ENCODE measurements around the gene AAK1.
A peak's percentile ranks its signal among the peaks of the same experiment; 100 is the strongest.

The AAK1 gene

GRCh38 chr2:69538872-69539548 lies 104.5 kb downstream of the AAK1 start:
- no peak for DNase-seq (ENCODE audit: low spot score)

DNA sequence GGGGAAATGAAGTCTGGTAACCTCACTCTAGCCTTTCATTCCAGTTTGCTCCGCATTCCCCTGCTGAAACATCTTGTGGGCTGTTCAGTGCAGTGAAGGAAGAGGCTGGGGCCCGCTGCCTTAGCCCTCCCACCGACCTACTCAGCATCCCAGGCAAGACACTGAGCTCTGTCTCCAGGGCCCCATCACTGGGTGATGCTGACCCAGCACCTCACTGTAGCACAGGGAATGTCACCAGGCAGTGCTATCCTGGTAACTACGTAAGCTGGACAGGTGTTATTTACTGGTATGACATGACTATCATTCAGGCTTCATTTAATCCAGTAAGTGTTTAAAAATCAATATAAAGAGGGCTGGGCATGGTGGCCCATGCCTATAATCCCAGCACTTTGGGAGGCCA lies 105.3 kb downstream of the AAK1 start:
- DNase-seq (ENCODE audit: low spot score) = no peak

DNA sequence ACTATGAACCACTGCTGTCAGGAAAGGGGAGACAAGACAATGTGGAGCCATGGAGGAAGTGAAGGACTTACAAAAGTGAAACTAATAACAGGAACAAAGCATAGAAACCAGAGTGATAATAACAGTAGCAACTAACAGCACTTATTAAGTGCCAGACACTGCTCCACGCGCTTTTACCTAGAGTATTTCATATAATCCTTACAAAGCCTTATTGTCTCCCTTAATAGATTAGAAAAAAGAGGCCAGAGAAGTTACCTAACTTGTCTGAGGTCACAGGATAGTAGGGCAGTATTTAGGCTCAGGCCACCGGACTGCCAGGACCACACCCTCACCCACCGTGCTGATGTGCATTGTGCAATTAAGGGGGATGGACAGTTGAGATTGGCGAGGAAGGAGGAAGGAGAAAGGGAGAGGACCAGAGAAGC lies 107.7 kb downstream of the AAK1 start:
- no peak for DNase-seq (ENCODE audit: low spot score)

GRCh38 chr2:69531186-69531585 lies 112.4 kb downstream of the AAK1 start:
- no peak for DNase-seq (ENCODE audit: low spot score)

DNA sequence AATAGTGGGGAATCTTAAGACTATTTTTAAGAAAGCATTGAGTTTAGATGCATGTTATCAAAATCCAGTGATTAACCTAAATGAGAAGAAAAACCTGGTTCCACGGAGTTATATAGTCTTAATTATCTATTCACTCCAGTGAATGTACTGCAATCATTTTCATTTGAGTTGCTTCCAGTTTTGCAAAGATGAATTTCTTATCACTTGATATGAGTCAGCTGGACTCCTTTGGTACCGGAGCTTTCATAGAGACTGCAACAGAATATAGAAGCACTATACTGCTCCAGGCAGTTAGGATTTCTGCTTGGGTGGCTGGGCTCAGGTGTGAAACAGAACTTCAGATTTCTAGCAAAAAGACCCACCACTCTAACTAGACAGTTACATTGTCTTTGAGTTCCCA lies 114.1 kb downstream of the AAK1 start:
- no peak for DNase-seq (ENCODE audit: low spot score)

DNA sequence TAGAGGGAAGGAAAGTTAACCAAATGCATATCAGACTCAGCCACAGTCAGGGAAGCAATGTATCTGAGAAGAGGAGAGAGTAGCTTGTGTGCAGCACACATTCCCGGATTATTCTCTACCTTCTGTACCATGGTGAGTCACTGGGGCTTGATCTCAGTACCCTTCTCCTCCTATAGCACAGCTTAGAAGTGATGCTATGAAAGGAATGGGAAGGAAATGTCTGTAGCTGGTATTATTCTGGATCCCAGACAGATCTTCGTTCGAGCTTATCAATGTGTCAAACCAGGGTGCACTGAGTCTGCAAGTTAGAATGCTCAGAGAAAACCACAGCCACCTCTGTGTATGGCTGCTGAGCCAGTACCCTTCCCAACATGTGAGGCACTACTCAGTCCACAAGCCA lies 118.3 kb downstream of the AAK1 start:
- no peak for DNase-seq (ENCODE audit: low spot score)

GRCh38 chr2:69524799-69525198 lies 118.7 kb downstream of the AAK1 start:
- DNase-seq (ENCODE audit: low spot score) = no peak

GRCh38 chr2:69521747-69522146 lies 121.8 kb downstream of the AAK1 start:
- no peak for DNase-seq (ENCODE audit: low spot score)

GRCh38 chr2:69518841-69519240 lies 124.7 kb downstream of the AAK1 start:
- DNase-seq (ENCODE audit: low spot score) = no peak

- DNase-seq (ENCODE audit: low spot score) = no peak
Observed at GRCh38 chr2:69517410-69517809, 126.1 kb downstream of the AAK1 start.

GRCh38 chr2:69514819-69515218 lies 128.7 kb downstream of the AAK1 start:
- DNase-seq (ENCODE audit: low spot score) = peak; percentile 37

GRCh38 chr2:69514406-69514805 lies 129.1 kb downstream of the AAK1 start:
- DNase-seq (ENCODE audit: low spot score) = no peak

- DNase-seq (ENCODE audit: low spot score) = no peak
Observed at GRCh38 chr2:69512446-69512845, 131.1 kb downstream of the AAK1 start.

DNA sequence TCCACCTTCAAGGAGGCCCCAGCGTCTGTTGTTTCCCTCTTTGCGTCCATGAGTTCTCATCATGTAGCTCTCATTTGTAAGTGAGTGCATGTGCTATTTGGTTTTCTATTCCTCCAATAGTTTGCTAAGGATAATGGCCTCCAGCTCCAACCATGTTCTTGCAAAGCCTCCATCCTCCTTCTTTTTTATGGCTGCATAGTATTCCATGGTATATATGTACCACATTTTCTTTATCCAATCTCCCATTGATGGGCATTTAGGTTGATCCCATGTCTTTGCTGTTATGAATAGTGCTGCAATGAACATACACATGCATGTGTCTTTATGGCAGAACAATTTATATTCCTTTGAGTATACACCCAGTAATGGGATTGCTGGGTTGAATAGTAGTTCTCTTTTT lies 133.3 kb downstream of the AAK1 start:
- no peak for DNase-seq (ENCODE audit: low spot score)

DNA sequence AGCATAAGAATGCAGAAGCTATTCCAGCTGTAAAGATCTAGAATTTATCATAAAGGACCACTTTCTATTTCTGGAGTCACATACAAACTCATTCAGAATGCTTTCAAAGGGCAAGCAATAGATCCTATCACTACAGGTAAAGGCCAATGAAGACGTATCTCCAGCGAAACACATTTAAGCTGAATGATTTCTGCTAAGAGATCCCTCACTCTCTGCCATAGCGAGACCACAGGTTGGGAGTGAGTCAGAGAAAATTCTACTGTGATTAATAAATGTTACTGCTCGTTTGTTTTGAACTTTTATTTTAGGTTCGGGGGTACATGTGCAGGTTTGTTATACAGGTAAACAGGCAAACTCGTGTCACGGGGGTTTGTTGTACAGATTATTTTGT lies 133.8 kb downstream of the AAK1 start:
- no peak for DNase-seq (ENCODE audit: low spot score)

DNA sequence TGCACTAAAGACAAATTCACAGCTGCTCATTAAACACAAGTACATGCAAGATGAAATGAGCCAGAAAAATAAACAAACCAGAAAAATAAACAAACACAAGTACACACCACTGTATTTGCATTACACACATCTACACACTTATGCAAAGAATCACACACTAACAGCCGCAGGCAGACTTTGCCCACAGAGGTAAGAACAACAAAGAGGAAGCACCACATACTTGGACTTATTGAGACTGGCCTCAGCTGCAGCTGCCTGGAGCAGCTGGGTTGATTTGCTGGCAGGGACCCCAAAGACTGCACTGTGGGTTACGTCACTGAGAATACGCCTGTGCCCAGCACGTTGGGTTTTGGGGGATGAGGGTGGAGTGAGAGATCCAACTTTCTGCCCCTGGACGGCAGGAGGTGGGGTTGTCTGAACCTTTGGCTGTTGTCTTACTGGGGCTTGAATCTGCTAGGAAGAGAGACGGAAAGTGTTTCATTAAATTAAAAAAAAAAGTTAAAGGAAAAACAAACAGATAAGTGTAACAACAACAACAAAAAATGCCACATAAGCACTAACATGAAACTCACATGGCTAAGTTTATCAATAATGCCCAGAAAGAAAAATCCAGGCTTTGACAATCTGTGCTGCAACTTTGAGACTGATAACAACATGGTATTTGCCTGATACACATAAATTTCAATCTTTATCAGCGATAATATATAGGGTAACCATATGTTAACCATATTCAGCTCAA lies 134.4 kb downstream of the AAK1 start:
- no peak for DNase-seq (ENCODE audit: low spot score)

- no peak for DNase-seq (ENCODE audit: low spot score)
Observed at GRCh38 chr2:69505710-69506109, 137.8 kb downstream of the AAK1 start.

GRCh38 chr2:69501301-69501700 lies 142.2 kb downstream of the AAK1 start:
- DNase-seq (ENCODE audit: low spot score) = no peak

DNA sequence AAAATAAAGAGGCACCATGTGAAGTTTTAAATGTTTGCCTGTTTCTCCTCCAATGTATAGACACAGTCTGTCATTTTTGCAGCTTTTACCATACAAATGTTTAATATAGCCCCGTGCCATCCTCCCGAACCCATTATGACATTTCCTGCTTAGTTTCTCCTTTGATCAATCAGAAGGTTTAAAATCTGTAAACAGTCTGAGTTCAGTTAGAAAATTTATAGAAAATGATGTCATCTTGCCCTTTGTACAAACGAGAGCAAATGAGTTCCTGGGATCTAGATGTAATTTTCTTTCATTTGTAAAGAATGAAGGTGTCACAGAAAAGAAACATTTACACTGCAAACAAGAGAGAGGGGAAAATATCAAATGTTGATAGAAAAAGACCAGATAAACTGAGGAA lies 143.6 kb downstream of the AAK1 start:
- no peak for DNase-seq (ENCODE audit: low spot score)

GRCh38 chr2:69499242-69499641 lies 144.3 kb downstream of the AAK1 start:
- DNase-seq (ENCODE audit: low spot score) = no peak

DNA sequence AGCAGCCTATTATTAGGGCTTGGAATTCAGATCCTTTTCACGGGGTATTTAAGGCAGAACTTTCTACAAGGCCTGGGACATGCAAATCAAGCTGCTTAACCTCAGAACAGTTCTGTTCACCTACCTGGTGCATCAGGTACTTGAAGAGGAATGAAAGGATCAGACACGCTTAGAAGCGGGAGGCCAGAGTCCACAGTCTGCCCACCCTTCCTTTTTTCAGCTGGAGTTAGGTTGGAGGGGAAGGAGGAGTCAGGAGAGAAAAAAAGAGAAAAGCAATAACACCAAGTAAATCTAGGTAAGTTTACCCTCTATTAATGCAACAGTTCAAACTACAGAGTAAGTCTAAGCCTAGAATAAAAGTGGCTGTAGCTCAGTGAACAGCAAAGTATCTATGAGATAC lies 147.7 kb downstream of the AAK1 start:
- no peak for DNase-seq (ENCODE audit: low spot score)

- DNase-seq (ENCODE audit: low spot score) = no peak
Observed at GRCh38 chr2:69495008-69495407, 148.5 kb downstream of the AAK1 start.

DNA sequence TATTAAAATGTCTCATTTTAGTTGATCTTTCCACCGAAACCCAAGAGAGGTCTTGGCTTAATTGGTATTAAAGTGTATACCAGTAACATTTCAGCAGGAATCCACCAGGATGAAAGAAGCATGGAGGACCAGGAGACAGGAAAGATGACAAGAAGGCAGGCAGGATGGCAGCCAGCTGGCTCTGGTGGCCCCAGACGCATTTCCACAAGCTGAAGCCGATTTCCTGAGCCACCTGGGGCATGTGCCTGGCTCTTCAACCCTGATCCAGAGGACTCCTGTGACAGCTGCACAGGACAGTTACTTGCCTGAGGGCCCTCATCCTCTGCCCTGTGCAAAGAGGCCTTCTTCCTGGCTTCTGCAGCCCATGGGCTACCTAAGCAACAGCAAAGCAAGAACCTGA lies 149.4 kb downstream of the AAK1 start:
- DNase-seq (ENCODE audit: low spot score) = no peak

DNA sequence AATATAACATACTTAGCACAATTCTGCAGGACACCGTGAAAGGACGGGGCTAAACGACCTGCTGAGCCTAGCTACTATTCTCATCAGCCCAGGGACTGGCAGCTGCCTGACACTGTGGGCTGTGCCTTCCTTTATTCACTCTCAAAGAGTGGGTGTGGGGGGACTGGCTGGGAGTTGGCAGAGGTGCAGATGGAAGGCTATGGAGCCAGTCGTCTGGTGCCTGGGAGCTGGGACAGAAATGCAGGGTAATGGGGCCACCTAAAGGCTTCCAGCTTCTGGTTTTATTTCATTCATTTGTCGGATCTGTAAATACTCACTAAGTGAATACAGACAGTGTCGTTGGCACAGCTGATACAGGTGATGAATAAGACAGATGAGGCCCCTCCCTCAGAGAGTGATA lies 150.3 kb downstream of the AAK1 start:
- peak; percentile 37 for DNase-seq (ENCODE audit: low spot score)
